ENCODE measurements around the gene YARS2.

Gene YARS2

GRCh38 chr12:32755654-32756475 lies at the start of gene YARS2:
Gene YARS2 (minus strand): TSS chr12:32755897. CDS start chr12:32755874, 23 bp downstream.
- peak; percentile 65 for TF ChIP-seq CTCF (IDR thresholded peaks at IDR 0.05; ENCODE audit: low read depth, low read length)
- H3K4me3 ChIP-seq (replicated peaks in 1 of 2; ENCODE audit: low read depth in 2 of 2, low read length in 2 of 2) = peak within 1 kb of the TSS; percentile 98 to 100
- peak; percentile 99 to 100 for DNase-seq (ENCODE audit: low read depth in 2 of 2)

GRCh38 chr12:32804301-32804700 lies 48.6 kb upstream of the YARS2 start:
- DNase-seq (ENCODE audit: low read depth in 2 of 2) = no peak
- H3K4me3 ChIP-seq (replicated peaks in 1 of 2; ENCODE audit: low read depth in 2 of 2, low read length in 2 of 2) = no peak overlapping the region
- TF ChIP-seq CTCF (IDR thresholded peaks at IDR 0.05; ENCODE audit: low read depth, low read length) = no peak

GRCh38 chr12:32801269-32801980 lies 45.7 kb upstream of the YARS2 start:
- no peak overlapping the region for H3K4me3 ChIP-seq (replicated peaks in 1 of 2; ENCODE audit: low read depth in 2 of 2, low read length in 2 of 2)
- TF ChIP-seq CTCF (IDR thresholded peaks at IDR 0.05; ENCODE audit: low read depth, low read length) = no peak
- no peak for DNase-seq (ENCODE audit: low read depth in 2 of 2)

- no peak for TF ChIP-seq CTCF (IDR thresholded peaks at IDR 0.05; ENCODE audit: low read depth, low read length)
These were observed 38.6 kb upstream of the YARS2 start for GRCh38 chr12:32794281-32794680.

GRCh38 chr12:32789916-32790315 lies 34.2 kb upstream of the YARS2 start:
- no peak overlapping the region for H3K4me3 ChIP-seq (replicated peaks in 1 of 2; ENCODE audit: low read depth in 2 of 2, low read length in 2 of 2)
- TF ChIP-seq CTCF (IDR thresholded peaks at IDR 0.05; ENCODE audit: low read depth, low read length) = no peak
- no peak for DNase-seq (ENCODE audit: low read depth in 2 of 2)

More at GRCh38 chr12:32794281-32794680, 38.6 kb upstream of the YARS2 start:
- no peak overlapping the region for H3K4me3 ChIP-seq (replicated peaks in 1 of 2; ENCODE audit: low read depth in 2 of 2, low read length in 2 of 2)
- DNase-seq (ENCODE audit: low read depth in 2 of 2) = no peak

GRCh38 chr12:32789446-32789845 lies 33.7 kb upstream of the YARS2 start:
- H3K4me3 ChIP-seq (replicated peaks in 1 of 2; ENCODE audit: low read depth in 2 of 2, low read length in 2 of 2) = no peak overlapping the region
- no peak for DNase-seq (ENCODE audit: low read depth in 2 of 2)
- TF ChIP-seq CTCF (IDR thresholded peaks at IDR 0.05; ENCODE audit: low read depth, low read length) = no peak
